Measurements from ENCODE around the gene IPMK. TPM values are rescaled to one million over a fixed set of nuclear protein-coding genes. Genes with fewer than 3 reads are reported as not detected.
"Not testable (repeated sequence)": the region's sequence is repeated elsewhere in the genome, so short reads cannot be mapped to it uniquely, and the experiment has no call there.

The IPMK gene
- total RNA-seq, 2 experiments from 2014 or later = 6.7 to 7.0 TPM

GRCh38 chr10:58179238-58179637 lies 88.5 kb downstream of the IPMK start:
- no peaks in the 10 kb centered on the region for H3K9me3 Mint-ChIP-seq
- no peak overlapping the region for H3K4me3 Mint-ChIP-seq
- peaks cover 2% of the 10 kb centered on the region for H3K4me1 Mint-ChIP-seq
- H3K27ac Mint-ChIP-seq = no peak overlapping the region
- no peaks in the 10 kb centered on the region for H3K36me3 Mint-ChIP-seq
- DNase-seq (no peak), ATAC-seq (ENCODE audit: low read depth) (no peak)
- POLR2A ChIA-PET = no interaction called here
- H3K27me3 Mint-ChIP-seq = peaks cover 2% of the 10 kb centered on the region

DNA sequence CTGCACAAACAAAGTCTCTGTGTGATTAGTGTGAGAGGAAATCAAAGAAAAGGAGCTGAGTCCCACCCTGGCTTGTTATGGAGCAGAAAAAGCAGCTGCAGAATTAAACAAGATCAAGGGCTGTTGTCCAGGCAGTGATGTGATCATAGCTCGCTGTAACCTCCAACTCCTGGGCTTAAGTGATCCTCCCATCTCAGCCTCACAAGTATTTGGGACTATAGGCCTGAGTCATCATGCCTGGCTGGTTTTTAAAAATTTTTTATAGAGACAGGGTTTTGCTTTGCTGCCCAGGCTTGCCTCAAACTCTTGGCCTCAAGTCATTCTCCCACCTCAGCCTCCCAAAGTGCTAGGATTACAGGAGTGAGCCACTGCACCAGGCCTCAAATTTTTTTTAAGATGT lies 88.9 kb downstream of the IPMK start:
- Mint-ChIP-seq H3K4me3 (no peak overlapping the region), H3K27me3 (peaks cover 6% of the 10 kb centered on the region), H3K4me1 (peaks cover 2% of the 10 kb centered on the region), H3K27ac (no peak overlapping the region), H3K9me3 (no peaks in the 10 kb centered on the region), H3K36me3 (no peaks in the 10 kb centered on the region)
- DNase-seq (no peak), ATAC-seq (ENCODE audit: low read depth) (no peak)
- POLR2A ChIA-PET = no interaction called here

DNA sequence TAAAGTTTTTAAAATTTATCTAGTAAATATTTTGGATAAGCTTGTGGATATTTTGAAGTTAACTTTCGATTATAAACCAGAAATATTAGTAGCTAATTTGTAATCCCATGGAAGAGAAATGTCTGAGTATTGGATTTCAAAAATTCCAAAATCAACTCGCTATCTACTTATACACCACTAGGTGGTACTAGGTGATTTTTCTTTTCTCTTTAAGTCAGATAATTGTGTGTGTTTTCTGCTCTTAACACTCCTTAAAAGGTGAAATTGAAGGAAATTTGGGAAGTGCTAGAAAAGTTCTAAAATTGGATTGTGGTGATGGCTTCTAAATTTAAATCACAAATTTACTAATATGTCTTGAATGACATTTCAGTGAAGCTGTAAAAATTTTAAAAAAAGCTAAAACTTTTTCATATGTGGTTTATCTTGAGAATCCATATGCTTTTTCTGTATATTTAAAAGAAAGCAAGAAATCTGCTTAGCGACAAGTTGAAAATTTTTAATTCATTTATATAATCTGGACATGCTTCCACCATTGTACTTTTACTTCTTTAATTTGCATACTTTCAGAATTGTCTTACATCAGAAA lies 90.2 kb downstream of the IPMK start:
- Mint-ChIP-seq H3K4me1 (peaks cover 2% of the 10 kb centered on the region), H3K27ac (no peak overlapping the region), H3K9me3 (no peaks in the 10 kb centered on the region), H3K4me3 (no peak overlapping the region), H3K36me3 (no peaks in the 10 kb centered on the region), H3K27me3 (peaks cover 12% of the 10 kb centered on the region)
- POLR2A ChIA-PET = no interaction called here
- DNase-seq (no peak), ATAC-seq (ENCODE audit: low read depth) (no peak)

DNA sequence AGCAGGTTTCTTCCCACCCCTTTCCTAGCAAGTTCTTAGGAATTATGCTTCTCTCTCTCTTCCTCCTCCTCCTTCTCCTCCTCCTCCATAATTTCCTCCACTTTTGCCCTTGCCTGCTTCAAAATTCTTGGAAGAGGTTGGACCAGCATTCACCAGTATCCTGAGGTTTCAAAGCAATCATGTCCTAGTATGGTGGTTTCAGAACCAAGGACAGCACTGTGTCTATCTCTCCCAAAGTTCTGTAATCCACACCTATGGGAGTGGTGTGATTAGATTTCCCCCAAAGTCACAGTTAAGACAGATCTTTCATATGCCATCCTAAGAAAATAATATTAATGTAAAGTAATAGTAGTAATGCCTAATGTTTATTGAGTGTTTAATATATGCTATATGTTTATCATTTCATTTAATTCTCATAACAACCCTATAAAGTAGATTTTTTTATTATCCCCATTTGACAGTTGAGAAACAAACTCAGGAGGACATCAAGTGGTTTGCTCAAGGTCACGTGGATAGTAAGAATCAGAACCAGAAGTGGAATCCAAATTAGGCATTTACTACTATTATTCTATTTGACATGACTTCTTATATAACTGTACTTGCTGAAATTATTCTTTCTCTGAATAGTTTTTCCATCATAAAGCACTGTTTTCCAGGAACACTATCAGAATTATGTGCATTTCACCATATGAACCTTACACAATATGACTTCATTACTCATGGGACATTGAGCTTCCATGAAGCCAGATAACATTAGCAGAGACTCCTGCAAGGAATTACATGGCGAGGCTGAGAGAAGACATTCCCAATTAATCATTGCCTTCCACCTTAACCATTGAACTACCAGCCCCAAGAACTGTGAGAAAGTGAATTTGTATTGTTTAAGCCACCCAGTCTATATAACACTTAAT lies 91.4 kb downstream of the IPMK start:
- Mint-ChIP-seq H3K9me3 (no peaks in the 10 kb centered on the region), H3K4me3 (no peak overlapping the region), H3K36me3 (no peaks in the 10 kb centered on the region), H3K27ac (no peak overlapping the region), H3K27me3 (peaks cover 12% of the 10 kb centered on the region), H3K4me1 (peaks cover 2% of the 10 kb centered on the region)
- DNase-seq = no peak
- POLR2A ChIA-PET = no interaction called here
- ATAC-seq (ENCODE audit: low read depth) = no peak

GRCh38 chr10:58174831-58175230 lies 92.9 kb downstream of the IPMK start:
- DNase-seq = no peak
- Mint-ChIP-seq H3K27me3 (peaks cover 12% of the 10 kb centered on the region), H3K4me1 (no peaks in the 10 kb centered on the region), H3K36me3 (no peaks in the 10 kb centered on the region), H3K4me3 (no peak overlapping the region), H3K9me3 (no peaks in the 10 kb centered on the region), H3K27ac (no peak overlapping the region)
- no peak for ATAC-seq (ENCODE audit: low read depth)
- POLR2A ChIA-PET = no interaction called here

DNA sequence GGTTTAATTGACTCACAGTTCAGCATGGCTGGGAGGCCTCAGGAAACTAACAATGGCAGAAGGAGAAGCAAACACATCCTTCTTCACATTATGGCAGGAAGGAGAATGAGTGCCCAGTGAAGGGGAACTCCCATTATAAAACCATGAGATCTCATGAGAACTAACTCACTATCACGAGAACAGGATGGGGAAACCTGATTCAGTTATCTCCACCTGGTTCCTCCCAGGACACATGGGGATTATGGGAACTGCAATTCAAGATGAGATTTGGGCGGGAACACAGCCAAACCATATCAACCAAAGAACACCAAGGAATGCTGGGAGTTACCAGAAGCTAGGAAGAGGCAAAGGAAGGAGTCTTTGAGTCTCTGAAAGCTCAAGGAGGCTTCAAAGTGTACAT lies 94.3 kb downstream of the IPMK start:
- POLR2A ChIA-PET = no interaction called here
- H3K27ac Mint-ChIP-seq = no peak overlapping the region
- no peaks in the 10 kb centered on the region for H3K9me3 Mint-ChIP-seq
- no peak for ATAC-seq (ENCODE audit: low read depth)
- no peak for DNase-seq
- no peaks in the 10 kb centered on the region for H3K36me3 Mint-ChIP-seq
- H3K27me3 Mint-ChIP-seq = peaks cover 14% of the 10 kb centered on the region
- no peaks in the 10 kb centered on the region for H3K4me1 Mint-ChIP-seq
- no peak overlapping the region for H3K4me3 Mint-ChIP-seq

DNA sequence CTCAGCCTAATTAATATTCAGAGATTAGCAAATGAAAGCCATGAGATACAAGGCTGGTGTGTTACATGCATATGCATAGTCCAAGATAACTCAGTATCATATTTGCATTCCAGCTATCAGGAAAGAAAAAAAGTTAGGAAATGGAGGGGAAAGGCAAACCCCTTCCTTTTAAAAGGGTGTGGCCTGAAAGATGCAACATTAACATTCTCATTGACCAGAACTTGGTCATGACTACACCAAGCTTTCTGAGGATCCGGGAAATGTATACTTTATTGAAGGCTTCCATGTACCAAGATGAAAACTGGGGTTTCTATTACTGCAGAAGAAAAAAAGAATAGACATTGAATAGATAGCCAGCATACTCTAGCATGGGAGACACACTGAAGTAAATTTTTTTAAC lies 96.5 kb downstream of the IPMK start:
- H3K4me1 Mint-ChIP-seq = no peaks in the 10 kb centered on the region
- no peak overlapping the region for H3K27ac Mint-ChIP-seq
- peaks cover 14% of the 10 kb centered on the region for H3K27me3 Mint-ChIP-seq
- POLR2A ChIA-PET = no interaction called here
- H3K9me3 Mint-ChIP-seq = no peaks in the 10 kb centered on the region
- ATAC-seq (ENCODE audit: low read depth) (no peak), DNase-seq (no peak)
- no peak overlapping the region for H3K4me3 Mint-ChIP-seq
- no peaks in the 10 kb centered on the region for H3K36me3 Mint-ChIP-seq

DNA sequence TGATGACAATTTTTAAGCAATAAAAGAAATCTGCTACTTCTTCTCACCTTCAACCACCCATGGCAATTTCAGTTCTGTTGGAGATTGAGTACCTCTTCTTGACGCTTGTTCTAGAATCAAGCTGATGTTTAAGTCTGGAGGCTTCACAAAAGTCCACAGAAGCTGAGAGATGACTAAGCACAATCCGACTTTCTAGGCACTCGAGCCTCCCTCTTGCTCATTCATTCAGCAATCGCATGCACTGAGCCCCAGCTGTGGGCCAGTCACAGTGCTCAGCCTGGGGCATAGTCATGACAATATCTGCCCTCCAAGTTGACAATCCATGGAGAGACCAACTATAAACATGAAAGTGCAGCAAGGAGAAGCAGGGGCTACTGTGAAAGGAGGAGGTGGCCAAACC lies 103.2 kb downstream of the IPMK start:
- Mint-ChIP-seq H3K27me3 (peaks cover 4% of the 10 kb centered on the region), H3K4me3 (no peak overlapping the region), H3K4me1 (no peaks in the 10 kb centered on the region), H3K9me3 (no peaks in the 10 kb centered on the region), H3K27ac (no peak overlapping the region), H3K36me3 (no peaks in the 10 kb centered on the region)
- ATAC-seq (ENCODE audit: low read depth) = no peak
- POLR2A ChIA-PET = no interaction called here
- no peak for DNase-seq

DNA sequence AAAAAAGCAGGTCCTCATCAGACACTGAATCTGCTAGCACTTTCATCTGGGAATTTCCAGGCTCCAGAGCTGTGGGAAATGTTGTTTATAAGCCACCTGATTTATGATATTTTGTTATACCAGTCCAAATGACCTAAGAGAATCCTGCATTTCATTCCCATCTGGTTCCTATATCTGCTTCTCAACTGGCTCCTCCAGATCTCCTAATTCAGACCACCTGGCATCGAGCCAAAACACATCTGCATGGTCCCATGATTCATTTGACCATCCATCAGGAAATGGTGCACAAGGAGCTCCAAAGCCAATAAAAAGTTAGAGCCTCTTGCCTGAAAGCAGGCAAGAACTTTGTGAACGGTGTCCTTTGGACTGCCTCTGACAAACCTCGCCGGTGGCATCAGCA lies 108.9 kb downstream of the IPMK start:
- Mint-ChIP-seq H3K36me3 (no peaks in the 10 kb centered on the region), H3K9me3 (no peaks in the 10 kb centered on the region), H3K4me1 (no peaks in the 10 kb centered on the region), H3K4me3 (no peak overlapping the region), H3K27ac (no peak overlapping the region), H3K27me3 (peaks cover 12% of the 10 kb centered on the region)
- DNase-seq (no peak), ATAC-seq (ENCODE audit: low read depth) (no peak)
- POLR2A ChIA-PET = no interaction called here

GRCh38 chr10:58157076-58157766 lies 110.5 kb downstream of the IPMK start:
- H3K27me3 Mint-ChIP-seq = peaks cover 12% of the 10 kb centered on the region
- H3K4me3 Mint-ChIP-seq = no peak overlapping the region
- ATAC-seq (ENCODE audit: low read depth) (no peak), DNase-seq (no peak)
- no peaks in the 10 kb centered on the region for H3K4me1 Mint-ChIP-seq
- POLR2A ChIA-PET = no interaction called here
- H3K36me3 Mint-ChIP-seq = no peaks in the 10 kb centered on the region
- H3K9me3 Mint-ChIP-seq = no peaks in the 10 kb centered on the region
- no peak overlapping the region for H3K27ac Mint-ChIP-seq

- POLR2A ChIA-PET; H3K27ac Mint-ChIP-seq; ATAC-seq (ENCODE audit: low read depth); H3K4me1 Mint-ChIP-seq; H3K4me3 Mint-ChIP-seq; DNase-seq; H3K9me3 Mint-ChIP-seq; H3K36me3 Mint-ChIP-seq: not testable (repeated sequence)
- H3K27me3 Mint-ChIP-seq = peaks cover 12% of the 10 kb centered on the region
Measured at GRCh38 chr10:58155941-58156340, 111.8 kb downstream of the IPMK start.

- Mint-ChIP-seq H3K4me1 (no peaks in the 10 kb centered on the region), H3K36me3 (no peaks in the 10 kb centered on the region), H3K4me3 (no peak overlapping the region), H3K9me3 (no peaks in the 10 kb centered on the region), H3K27ac (no peak overlapping the region), H3K27me3 (peaks cover 20% of the 10 kb centered on the region)
- ATAC-seq (ENCODE audit: low read depth) (no peak), DNase-seq (no peak)
- POLR2A ChIA-PET = no interaction called here
Measured at GRCh38 chr10:58153751-58154150, 113.9 kb downstream of the IPMK start.

DNA sequence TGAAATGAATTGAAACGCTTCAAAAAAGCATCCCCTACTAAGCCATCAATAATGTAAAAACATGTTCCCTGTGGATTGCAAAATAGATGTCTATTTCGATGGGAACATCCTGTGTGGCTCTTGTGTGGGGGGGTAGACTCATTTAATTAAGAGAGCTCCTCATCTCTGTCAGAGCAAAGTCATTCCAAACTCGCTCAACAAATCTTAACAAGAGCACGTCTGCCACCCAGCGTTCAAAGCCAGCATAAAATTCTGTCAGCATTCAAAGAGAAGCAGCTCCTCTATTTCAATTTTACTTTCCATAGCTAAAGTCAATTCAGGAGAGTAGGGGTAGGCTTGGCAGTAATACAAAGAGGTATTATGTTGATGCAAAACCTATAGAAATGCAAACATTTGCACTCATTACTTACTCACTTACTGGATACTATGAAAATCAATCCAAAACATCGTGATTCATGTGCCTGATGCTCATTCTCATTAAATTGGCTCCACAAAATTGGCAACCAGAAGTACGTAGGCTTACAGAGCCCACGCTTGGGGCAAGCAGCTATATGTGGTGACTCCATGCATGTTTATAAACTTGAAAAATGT lies 114.9 kb downstream of the IPMK start:
- Mint-ChIP-seq H3K27me3 (peaks cover 17% of the 10 kb centered on the region), H3K4me3 (no peak overlapping the region), H3K36me3 (no peaks in the 10 kb centered on the region), H3K9me3 (no peaks in the 10 kb centered on the region), H3K4me1 (no peaks in the 10 kb centered on the region), H3K27ac (no peak overlapping the region)
- POLR2A ChIA-PET = no interaction called here
- ATAC-seq (ENCODE audit: low read depth) = no peak
- DNase-seq = peak; percentile 32

GRCh38 chr10:58150290-58150689 lies 117.4 kb downstream of the IPMK start:
- peaks cover 4% of the 10 kb centered on the region for H3K9me3 Mint-ChIP-seq
- no peaks in the 10 kb centered on the region for H3K4me1 Mint-ChIP-seq
- DNase-seq (no peak), ATAC-seq (ENCODE audit: low read depth) (no peak)
- POLR2A ChIA-PET = no interaction called here
- no peaks in the 10 kb centered on the region for H3K36me3 Mint-ChIP-seq
- H3K27ac Mint-ChIP-seq = no peak overlapping the region
- peaks cover 16% of the 10 kb centered on the region for H3K27me3 Mint-ChIP-seq
- no peak overlapping the region for H3K4me3 Mint-ChIP-seq

Measured in activated naive CD8-positive, alpha-beta T cell treated with anti-CD3 and anti-CD28 coated beads, Interleukin-2, amount 10 ng/mL, durations not matched to agents 7 days and 5 days (primary cell).